Natural killer cell (primary cell): Measurements from ENCODE around the gene MR1. TPM values are rescaled to one million over a fixed set of nuclear protein-coding genes. Genes with fewer than 3 reads are reported as not detected.

ENCODE experiments used
- ATAC-seq, 3 donors: fragments of 150-1000 bp in 2 of 3; fragments of 200-7000 bp in 1 of 3; cut with Tn5 transposase; 1 replicate in 1 of 3; 2 replicates in 2 of 3; pipeline ENCODE4 v1.10.0; 2021; ENCODE audit warnings: mild to moderate bottlenecking in 2 of 3, moderate library complexity in 2 of 3
- DNase-seq, 2 donors: peaks; one replicate each; pipeline versions ENCODE4 v3.0.0 to v3.0.0-alpha.2; 2013 to 2021; ENCODE audit warnings: mixed read lengths in 1 of 2
- H3K27ac ChIP-seq: one replicate; pipeline ENCODE4 v1.5.1; 2013; ENCODE audit warnings: mild to moderate bottlenecking, low read length
- H3K27me3 ChIP-seq: one replicate; pipeline ENCODE4 v1.6.1; 2013; ENCODE audit warnings: low read length; ENCODE audit not compliant: control insufficient read depth, insufficient read depth
- H3K36me3 ChIP-seq: one replicate; pipeline ENCODE4 v1.6.1; 2013; ENCODE audit warnings: low read length; ENCODE audit not compliant: control insufficient read depth, insufficient read depth
- H3K4me1 ChIP-seq: one replicate; pipeline ENCODE4 v1.6.1; 2013; ENCODE audit warnings: low read length; ENCODE audit not compliant: control insufficient read depth, insufficient read depth
- H3K4me3 ChIP-seq: one replicate; pipeline ENCODE4 v1.5.1; 2013; ENCODE audit warnings: low read length
- H3K9me3 ChIP-seq: one replicate; pipeline ENCODE4 v1.6.1; 2013; ENCODE audit warnings: low read length; ENCODE audit not compliant: control insufficient read depth, insufficient read depth
- H3K27ac Mint-ChIP-seq, 2 donors: one replicate each; pipeline ENCODE4 v1.8.0; 2022; ENCODE audit warnings: mild to moderate bottlenecking in 2 of 2, mixed read lengths in 2 of 2, moderate library complexity in 1 of 2
- H3K27me3 Mint-ChIP-seq, 2 donors: one replicate each; pipeline ENCODE4 v1.8.0; 2022; ENCODE audit warnings: low read depth in 2 of 2, mixed read lengths in 2 of 2
- H3K36me3 Mint-ChIP-seq: one replicate; pipeline ENCODE4 v1.8.0; 2022; ENCODE audit warnings: mixed read lengths
- H3K4me1 Mint-ChIP-seq, 2 donors: one replicate each; pipeline ENCODE4 v1.8.0; 2022; ENCODE audit warnings: mixed read lengths in 2 of 2
- H3K4me3 Mint-ChIP-seq: one replicate; pipeline ENCODE4 v1.8.0; 2022; ENCODE audit warnings: mild to moderate bottlenecking, moderate library complexity, mixed read lengths
- H3K9me3 Mint-ChIP-seq, 2 donors: one replicate each; pipeline ENCODE4 v1.8.0; 2022; ENCODE audit warnings: mixed read lengths in 2 of 2
- CTCF ChIP-seq: fragments of 200-600 bp; IDR thresholded peaks from one replicate; pipeline ENCODE4 v1.8.0; 2022; ENCODE audit warnings: antibody characterized with exemption
- WGBS: methylation state at CpG from one replicate; pipeline ENCODE4 v1.1.7; 2013; ENCODE audit warnings: missing lambda C conversion rate; ENCODE audit not compliant: insufficient coverage; 5-methylcytosine and 5-hydroxymethylcytosine counted together
- intact Hi-C: fragments of 100-400 bp; cut with micrococcal nuclease; formaldehyde crosslinking; loops from one replicate; pipeline ENCODE4 v1.14.2; 2022
- total RNA-seq, 4 donors: library from RNA; stranded (reverse); fragments of 120-200 nt in 1 of 4; gene quantifications; one replicate each; pipeline versions ENCODE4 v1.2.3 to v1.2.4, GENCODE V29; 2013 to 2022

MR1 gene
- total RNA-seq, 3 donors from 2014 or later (not counting 1 experiment from before 2014, with no cell fraction given) = 27.8 to 35.3 (median 34.6) TPM

- peak in 1 of 2 donors; percentile 69 for DNase-seq
- no peak for ATAC-seq
- no peaks in the 10 kb centered on the region for H3K27me3 Mint-ChIP-seq
- no peaks in the 10 kb centered on the region for H3K9me3 ChIP-seq
- H3K4me1 Mint-ChIP-seq = peaks cover 54 to 67% of the 10 kb centered on the region in 2 donors
- intact Hi-C loops = loop anchor here (10.0 kb wide), 1 partner anchor 1754 kb away; no protein-coding TSS in a partner anchor
- 9% methylated on average over 7 of the region's 9 CpGs for WGBS
- no peaks in the 10 kb centered on the region for H3K9me3 Mint-ChIP-seq
- no peak for TF ChIP-seq CTCF
- peaks cover 8% of the 10 kb centered on the region for H3K36me3 Mint-ChIP-seq
- H3K4me1 ChIP-seq = peaks cover 7% of the 10 kb centered on the region
- H3K4me3 Mint-ChIP-seq = peak overlapping the region; percentile 98
- no peaks in the 10 kb centered on the region for H3K27me3 ChIP-seq
- H3K27ac Mint-ChIP-seq = peak overlapping the region; percentile 99 to 100
- H3K27ac ChIP-seq = peak overlapping the region; percentile 98
- peak overlapping the region; percentile 94 for H3K4me3 ChIP-seq
- peaks cover 8% of the 10 kb centered on the region for H3K36me3 ChIP-seq
Measured at GRCh38 chr1:181090641-181091126, 56.9 kb downstream of the MR1 start.

GRCh38 chr1:181091309-181092040, 57.7 kb downstream of the MR1 start:
- peaks cover 7% of the 10 kb centered on the region for H3K4me1 ChIP-seq
- H3K9me3 ChIP-seq = no peaks in the 10 kb centered on the region
- intact Hi-C loops = loop anchor here (1.0 to 10.0 kb wide), 2 partner anchors 13 to 1753 kb away; no protein-coding TSS in a partner anchor
- TF ChIP-seq CTCF = no peak
- peaks cover 8% of the 10 kb centered on the region for H3K36me3 Mint-ChIP-seq
- H3K27me3 Mint-ChIP-seq = no peaks in the 10 kb centered on the region
- no peaks in the 10 kb centered on the region for H3K9me3 Mint-ChIP-seq
- H3K4me3 Mint-ChIP-seq = peak overlapping the region; percentile 98
- no peaks in the 10 kb centered on the region for H3K27me3 ChIP-seq
- DNase-seq (no peak), ATAC-seq (no peak)
- peak overlapping the region; percentile 98 for H3K27ac ChIP-seq
- H3K36me3 ChIP-seq = peaks cover 8% of the 10 kb centered on the region
- peak overlapping the region; percentile 94 for H3K4me3 ChIP-seq
- peak overlapping the region; percentile 99 to 100 for H3K27ac Mint-ChIP-seq
- peaks cover 54 to 67% of the 10 kb centered on the region in 2 donors for H3K4me1 Mint-ChIP-seq
- WGBS = 91% methylated on average over 4 of the region's 8 CpGs

- Mint-ChIP-seq H3K4me3 (peak overlapping the region; percentile 98), H3K27me3 (no peaks in the 10 kb centered on the region), H3K4me1 (peaks cover 54 to 67% of the 10 kb centered on the region in 2 donors), H3K27ac (peak overlapping the region; percentile 99 to 100), H3K36me3 (peaks cover 8% of the 10 kb centered on the region), H3K9me3 (no peaks in the 10 kb centered on the region)
- H3K9me3 ChIP-seq = no peaks in the 10 kb centered on the region
- no peaks in the 10 kb centered on the region for H3K27me3 ChIP-seq
- intact Hi-C loops = loop anchor here (1.0 to 10.0 kb wide), 2 partner anchors 12 to 1753 kb away; no protein-coding TSS in a partner anchor
- no peak overlapping the region for H3K4me3 ChIP-seq
- 79% methylated on average over 2 of the region's 2 CpGs for WGBS
- no peak for ATAC-seq
- no peak overlapping the region for H3K27ac ChIP-seq
- no peak for TF ChIP-seq CTCF
- DNase-seq = no peak
- peaks cover 8% of the 10 kb centered on the region for H3K36me3 ChIP-seq
- H3K4me1 ChIP-seq = peaks cover 7% of the 10 kb centered on the region
Measured at GRCh38 chr1:181092056-181092455, 58.3 kb downstream of the MR1 start.
